ENCODE data around the gene HSPB7. TPM values are rescaled to one million over a fixed set of nuclear protein-coding genes. Genes with fewer than 3 reads are reported as not detected.
"Not testable (repeated sequence)": the region's sequence is repeated elsewhere in the genome, so short reads cannot be mapped to it uniquely, and the experiment has no call there.

Gene HSPB7
- total and polyA plus RNA-seq, 2 donors (not counting 3 experiments of a cell fraction or from before 2014, with no cell fraction given) = not detected

GRCh38 chr1:15981679-15982078 lies 36.2 kb downstream of the HSPB7 start:
- Histone ChIP-seq H4K20me1 (replicated peaks; ENCODE audit: control insufficient read depth, extremely low read depth, insufficient read depth, low read length) (no peaks in the 10 kb centered on the region), H3K9me1 (replicated peaks; ENCODE audit: control insufficient read depth, extremely low read depth, insufficient read depth, low read length) (no peaks in the 10 kb centered on the region), H3K79me2 (ENCODE audit: control insufficient read depth, insufficient read depth, low read length) (no peaks in the 10 kb centered on the region), H3K27ac (ENCODE audit: insufficient read depth, low read depth, low read length) (no peak overlapping the region), H3K36me3 (ENCODE audit: control insufficient read depth in 2 of 2, extremely low read depth in 1 of 2, insufficient read depth in 2 of 2, low read length in 2 of 2) (no peaks in the 10 kb centered on the region), H3K27me3 (ENCODE audit: control insufficient read depth in 2 of 2, insufficient read depth in 2 of 2, low read length in 2 of 2) (peaks cover 2 to 10% of the 10 kb centered on the region in 2 experiments), H3K9me3 (replicated peaks; ENCODE audit: control insufficient read depth, insufficient read depth, low read length) (no peaks in the 10 kb centered on the region), H3K9ac (replicated peaks; ENCODE audit: extremely low read depth, insufficient read depth, low read length) (no peak overlapping the region), H3K4me1 (ENCODE audit: control insufficient read depth, extremely low read depth, insufficient read depth, low read length) (no peaks in the 10 kb centered on the region), H3K4me2 (ENCODE audit: insufficient read depth, low read length) (no peak overlapping the region), H3K4me3 (replicated peaks in 1 of 3; ENCODE audit: insufficient read depth in 1 of 3, low read depth in 1 of 3, low read length in 3 of 3) (no peak overlapping the region), H2AFZ (ENCODE audit: low read depth, low read length) (no peak overlapping the region)
- ChIA-PET CTCF (no interaction called here), POLR2A (no interaction called here)
- dilution Hi-C loops (cut with MboI; ENCODE audit: extremely low pct_ligation_motif_present, low sequenced_read_pairs) = no loop called here
- DNase-seq (ENCODE audit: low read depth, low spot score) (no peak), FAIRE-seq (no peak)
- TF ChIP-seq POLR2AphosphoS5 (IDR thresholded peaks at IDR 0.05; ENCODE audit: insufficient read depth, low read depth, low read length) = no peak
- TF ChIP-seq MAX (IDR thresholded peaks at IDR 0.05; ENCODE audit: insufficient read depth, insufficient read length) = no peak
- TF ChIP-seq POLR2A (IDR thresholded peaks at IDR 0.05; ENCODE audit: low read depth, low read length) = no peak
- TF ChIP-seq JUN (IDR thresholded peaks at IDR 0.05; ENCODE audit: borderline replicate concordance, insufficient read depth, insufficient read length, low read depth) = no peak
- no peak for TF ChIP-seq MYC (IDR thresholded peaks at IDR 0.05; ENCODE audit: low read depth, low read length)
- TF ChIP-seq FOS (IDR thresholded peaks at IDR 0.05; ENCODE audit: borderline replicate concordance, insufficient read depth, low read length) = no peak
- no peak for TF ChIP-seq EZH2 (IDR thresholded peaks at IDR 0.05; ENCODE audit: borderline replicate concordance, low read depth, low read length, severe bottlenecking)
- intact Hi-C loops (cut with micrococcal nuclease) = no loop called here
- BruUV-seq (replicated peaks) = no TSS peak

GRCh38 chr1:15977947-15978346 lies 39.9 kb downstream of the HSPB7 start:
- not testable (repeated sequence) for H3K4me1 ChIP-seq (ENCODE audit: control insufficient read depth, extremely low read depth, insufficient read depth, low read length)

More at GRCh38 chr1:15977947-15978346, 39.9 kb downstream of the HSPB7 start:
- H3K4me2 ChIP-seq (ENCODE audit: insufficient read depth, low read length); H3K9ac ChIP-seq (replicated peaks; ENCODE audit: extremely low read depth, insufficient read depth, low read length); BruUV-seq (replicated peaks); H3K4me3 ChIP-seq (replicated peaks in 1 of 3; ENCODE audit: insufficient read depth in 1 of 3, low read depth in 1 of 3, low read length in 3 of 3); H3K27me3 ChIP-seq (ENCODE audit: control insufficient read depth in 2 of 2, insufficient read depth in 2 of 2, low read length in 2 of 2); dilution Hi-C loops (cut with MboI; ENCODE audit: extremely low pct_ligation_motif_present, low sequenced_read_pairs); DNase-seq (ENCODE audit: low read depth, low spot score); H3K36me3 ChIP-seq (ENCODE audit: control insufficient read depth in 2 of 2, extremely low read depth in 1 of 2, insufficient read depth in 2 of 2, low read length in 2 of 2); H3K9me3 ChIP-seq (replicated peaks; ENCODE audit: control insufficient read depth, insufficient read depth, low read length); POLR2A ChIA-PET; H4K20me1 ChIP-seq (replicated peaks; ENCODE audit: control insufficient read depth, extremely low read depth, insufficient read depth, low read length); H3K27ac ChIP-seq (ENCODE audit: insufficient read depth, low read depth, low read length); FAIRE-seq; H2AFZ ChIP-seq (ENCODE audit: low read depth, low read length); H3K9me1 ChIP-seq (replicated peaks; ENCODE audit: control insufficient read depth, extremely low read depth, insufficient read depth, low read length): not testable (repeated sequence)
- intact Hi-C loops (cut with micrococcal nuclease) = loop anchor here (2.0 kb wide), 1 partner anchor 39 kb away; no protein-coding TSS in a partner anchor
- CTCF ChIA-PET = interaction anchor here (1.5 kb wide), 1 partner anchor 20 kb away, joined by 4 read pairs; no protein-coding TSS in a partner anchor
- H3K79me2 ChIP-seq (ENCODE audit: control insufficient read depth, insufficient read depth, low read length) = peaks cover 26% of the 10 kb centered on the region

All from endothelial cell of umbilical vein (primary cell).